ENCODE data around the gene PDE6D. TPM values are rescaled to one million over a fixed set of nuclear protein-coding genes. Genes with fewer than 3 reads are reported as not detected.

PDE6D gene
- total and polyA plus RNA-seq, 2 of the 13 experiments (the other 11 are each of a cell fraction or from before 2014, with no cell fraction given): 14.1 to 23.2 TPM

DNA sequence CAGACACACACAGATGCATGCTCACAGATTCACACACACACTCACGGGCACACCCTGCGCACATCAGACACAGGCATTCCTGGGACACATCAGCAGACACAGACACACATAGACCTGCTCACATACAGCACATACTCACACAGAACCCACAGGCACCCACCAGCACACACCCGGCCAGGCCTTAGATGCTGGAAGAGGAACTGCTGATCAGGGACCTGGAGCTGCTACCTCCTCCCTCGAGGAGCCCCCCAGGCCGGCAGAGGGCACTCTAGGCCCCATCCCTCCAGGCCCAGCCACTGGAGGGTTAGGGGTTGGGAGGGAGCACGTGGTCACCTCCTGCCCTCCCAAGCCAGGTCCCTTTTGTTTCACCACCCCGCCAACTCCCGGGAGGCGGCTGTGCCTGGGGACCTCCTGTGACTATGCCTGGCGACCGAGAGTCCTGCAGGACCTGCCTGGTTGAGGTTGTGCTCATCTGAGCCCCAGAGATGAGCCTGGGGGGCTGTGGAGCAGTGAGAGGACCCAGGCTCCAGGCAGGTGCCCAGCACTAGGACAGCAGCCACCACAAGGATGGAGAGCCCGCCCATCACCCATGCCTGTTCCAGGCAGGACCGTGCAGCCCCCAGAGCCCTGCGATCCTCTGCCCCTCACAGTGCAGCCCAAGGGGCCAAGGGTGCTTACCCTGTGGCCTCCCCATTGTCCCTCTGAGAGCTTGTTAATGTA lies 93.8 kb downstream of the PDE6D start (continued):
- TF ChIP-seq, protein P1, sequence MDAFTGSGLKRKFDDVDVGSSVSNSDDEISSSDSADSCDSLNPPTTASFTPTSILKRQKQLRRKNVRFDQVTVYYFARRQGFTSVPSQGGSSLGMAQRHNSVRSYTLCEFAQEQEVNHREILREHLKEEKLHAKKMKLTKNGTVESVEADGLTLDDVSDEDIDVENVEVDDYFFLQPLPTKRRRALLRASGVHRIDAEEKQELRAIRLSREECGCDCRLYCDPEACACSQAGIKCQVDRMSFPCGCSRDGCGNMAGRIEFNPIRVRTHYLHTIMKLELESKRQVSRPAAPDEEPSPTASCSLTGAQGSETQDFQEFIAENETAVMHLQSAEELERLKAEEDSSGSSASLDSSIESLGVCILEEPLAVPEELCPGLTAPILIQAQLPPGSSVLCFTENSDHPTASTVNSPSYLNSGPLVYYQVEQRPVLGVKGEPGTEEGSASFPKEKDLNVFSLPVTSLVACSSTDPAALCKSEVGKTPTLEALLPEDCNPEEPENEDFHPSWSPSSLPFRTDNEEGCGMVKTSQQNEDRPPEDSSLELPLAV (CRISPR knock-in tag; conservative IDR thresholded peaks at IDR 0.05; ENCODE audit: low read depth): no peak; the same call in 1 of the 2 replicates
- TF ChIP-seq ETV6 (CRISPR knock-in tag; conservative IDR thresholded peaks at IDR 0.05): peak; percentile 65; the same call in 1 of the 2 replicates
- TF ChIP-seq, protein P2, sequence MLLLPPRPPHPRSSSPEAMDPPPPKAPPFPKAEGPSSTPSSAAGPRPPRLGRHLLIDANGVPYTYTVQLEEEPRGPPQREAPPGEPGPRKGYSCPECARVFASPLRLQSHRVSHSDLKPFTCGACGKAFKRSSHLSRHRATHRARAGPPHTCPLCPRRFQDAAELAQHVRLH (CRISPR knock-in tag; IDR thresholded peaks at IDR 0.05; ENCODE audit: borderline replicate concordance, low read depth): peak; percentile 85; the same call in 1 of the 2 replicates
- peak; percentile 80; the same call in 1 of the 2 replicates for TF ChIP-seq MIER3 (CRISPR knock-in tag; IDR thresholded peaks at IDR 0.05; ENCODE audit: borderline replicate concordance)
- TF ChIP-seq ZNF292 (CRISPR knock-in tag; IDR thresholded peaks at IDR 0.05; ENCODE audit: borderline replicate concordance, low read depth): peak; percentile 73; the same call in 1 of the 2 replicates
- TF ChIP-seq ZNF816 (CRISPR knock-in tag; IDR thresholded peaks at IDR 0.05; ENCODE audit: borderline replicate concordance): no peak
- peak; percentile 98 for TF ChIP-seq XRCC5 (optimal IDR thresholded peaks at IDR 0.05; ENCODE audit: low read length)
- no peak for TF ChIP-seq SMYD3 (CRISPR knock-in tag; IDR thresholded peaks at IDR 0.05)
- TF ChIP-seq AHDC1 (CRISPR knock-in tag; IDR thresholded peaks at IDR 0.05; ENCODE audit: borderline replicate concordance): no peak
- no peak for TF ChIP-seq ZNF558 (CRISPR knock-in tag; IDR thresholded peaks at IDR 0.05; ENCODE audit: borderline replicate concordance)
- no peak for TF ChIP-seq ZNF30 (CRISPR knock-in tag; IDR thresholded peaks at IDR 0.05)
- no peak for TF ChIP-seq FOXK2 (IDR thresholded peaks at IDR 0.05)
- TF ChIP-seq, protein P3, sequence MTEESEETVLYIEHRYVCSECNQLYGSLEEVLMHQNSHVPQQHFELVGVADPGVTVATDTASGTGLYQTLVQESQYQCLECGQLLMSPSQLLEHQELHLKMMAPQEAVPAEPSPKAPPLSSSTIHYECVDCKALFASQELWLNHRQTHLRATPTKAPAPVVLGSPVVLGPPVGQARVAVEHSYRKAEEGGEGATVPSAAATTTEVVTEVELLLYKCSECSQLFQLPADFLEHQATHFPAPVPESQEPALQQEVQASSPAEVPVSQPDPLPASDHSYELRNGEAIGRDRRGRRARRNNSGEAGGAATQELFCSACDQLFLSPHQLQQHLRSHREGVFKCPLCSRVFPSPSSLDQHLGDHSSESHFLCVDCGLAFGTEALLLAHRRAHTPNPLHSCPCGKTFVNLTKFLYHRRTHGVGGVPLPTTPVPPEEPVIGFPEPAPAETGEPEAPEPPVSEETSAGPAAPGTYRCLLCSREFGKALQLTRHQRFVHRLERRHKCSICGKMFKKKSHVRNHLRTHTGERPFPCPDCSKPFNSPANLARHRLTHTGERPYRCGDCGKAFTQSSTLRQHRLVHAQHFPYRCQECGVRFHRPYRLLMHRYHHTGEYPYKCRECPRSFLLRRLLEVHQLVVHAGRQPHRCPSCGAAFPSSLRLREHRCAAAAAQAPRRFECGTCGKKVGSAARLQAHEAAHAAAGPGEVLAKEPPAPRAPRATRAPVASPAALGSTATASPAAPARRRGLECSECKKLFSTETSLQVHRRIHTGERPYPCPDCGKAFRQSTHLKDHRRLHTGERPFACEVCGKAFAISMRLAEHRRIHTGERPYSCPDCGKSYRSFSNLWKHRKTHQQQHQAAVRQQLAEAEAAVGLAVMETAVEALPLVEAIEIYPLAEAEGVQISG (CRISPR knock-in tag; IDR thresholded peaks at IDR 0.05): peak; percentile 99
- TF ChIP-seq ZNF101 (CRISPR knock-in tag; IDR thresholded peaks at IDR 0.05; ENCODE audit: borderline replicate concordance, low read depth): peak; percentile 76; the same call in 1 of the 2 replicates
- TF ChIP-seq E2F1 (CRISPR knock-in tag; IDR thresholded peaks at IDR 0.05): no peak
- TF ChIP-seq PHF8 (CRISPR knock-in tag; IDR thresholded peaks at IDR 0.05): peak; percentile 72
